Trophoblast cell (in vitro differentiated cells and primary cell): Measurements from ENCODE around the gene ACAP3.
A peak's percentile ranks its signal among the peaks of the same experiment; 100 is the strongest.

Experiments
- DNase-seq, 2 donors: peaks; one replicate each; pipeline ENCODE4 v3.0.0-alpha.2; 2016
- H2AFZ ChIP-seq: 2 replicates; pipeline ENCODE4 v1.6.1; 2013; ENCODE audit warnings: low read length, moderate library complexity, mild to moderate bottlenecking; ENCODE audit not compliant: insufficient read depth, poor library complexity
- H2AK5ac ChIP-seq: 2 replicates; pipeline ENCODE4 v1.6.1; 2013; ENCODE audit warnings: mild to moderate bottlenecking, low read length
- H2BK120ac ChIP-seq: 2 replicates; pipeline ENCODE4 v1.6.1; 2013; ENCODE audit warnings: low read length, mild to moderate bottlenecking, moderate library complexity; ENCODE audit not compliant: insufficient read depth, poor library complexity
- H2BK12ac ChIP-seq: 2 replicates; pipeline ENCODE4 v1.6.1; 2013; ENCODE audit warnings: mild to moderate bottlenecking, low read length, moderate library complexity
- H2BK5ac ChIP-seq: 2 replicates; pipeline ENCODE4 v1.6.1; 2013; ENCODE audit warnings: low read length, low read depth, moderate library complexity, mild to moderate bottlenecking; ENCODE audit not compliant: poor library complexity
- H3K14ac ChIP-seq: 2 replicates; pipeline ENCODE4 v1.6.1; 2013; ENCODE audit warnings: mild to moderate bottlenecking, low read length
- H3K18ac ChIP-seq: 2 replicates; pipeline ENCODE4 v1.6.1; 2013; ENCODE audit warnings: mild to moderate bottlenecking, low read length
- H3K23ac ChIP-seq: 2 replicates; pipeline ENCODE4 v1.6.1; 2013; ENCODE audit warnings: low read length
- H3K27ac ChIP-seq: 2 replicates; pipeline ENCODE4 v1.5.1; 2013; ENCODE audit warnings: low read depth, mild to moderate bottlenecking, inconsistent platforms, low read length, moderate library complexity
- H3K27me3 ChIP-seq: 2 replicates; pipeline ENCODE4 v1.6.1; 2013; ENCODE audit warnings: inconsistent platforms, mild to moderate bottlenecking, low read length, moderate library complexity; ENCODE audit not compliant: insufficient read depth
- H3K36me3 ChIP-seq, 2 experiments: 1 replicate in 1 of 2; 2 replicates in 1 of 2; pipeline ENCODE4 v1.6.1; 2013; ENCODE audit warnings: low read length in 2 of 2, mild to moderate bottlenecking in 2 of 2, moderate library complexity in 1 of 2; ENCODE audit not compliant: insufficient read depth in 2 of 2, control insufficient read depth in 1 of 2
- H3K4ac ChIP-seq: 2 replicates; pipeline ENCODE4 v1.6.1; 2013; ENCODE audit warnings: low read depth, mild to moderate bottlenecking, low read length, moderate library complexity
- H3K4me1 ChIP-seq, 2 experiments: 1 replicate in 1 of 2; 2 replicates in 1 of 2; pipeline ENCODE4 v1.6.1; 2013; ENCODE audit warnings: low read length in 2 of 2, mild to moderate bottlenecking in 2 of 2, moderate library complexity in 1 of 2; ENCODE audit not compliant: insufficient read depth in 2 of 2, control insufficient read depth in 1 of 2
- H3K4me2 ChIP-seq: 2 replicates; pipeline ENCODE4 v1.6.1; 2013; ENCODE audit warnings: inconsistent platforms, mild to moderate bottlenecking, low read length, moderate library complexity
- H3K4me3 ChIP-seq: 2 replicates; pipeline ENCODE4 v1.5.1; 2013; ENCODE audit warnings: mild to moderate bottlenecking, low read depth, low read length, inconsistent platforms
- H3K79me1 ChIP-seq: one replicate; pipeline ENCODE4 v1.6.1; 2013; ENCODE audit warnings: low read length
- H3K79me2 ChIP-seq: 2 replicates; pipeline ENCODE4 v1.6.1; 2013; ENCODE audit warnings: low read length, mild to moderate bottlenecking; ENCODE audit not compliant: control insufficient read depth, insufficient read depth, poor library complexity
- H3K9ac ChIP-seq: 2 replicates; pipeline ENCODE4 v1.6.1; 2013; ENCODE audit warnings: mild to moderate bottlenecking, low read length
- H3K9me3 ChIP-seq: 2 replicates; pipeline ENCODE4 v1.6.1; 2013; ENCODE audit warnings: low read depth, mild to moderate bottlenecking, control low read depth, inconsistent platforms, low read length; ENCODE audit not compliant: insufficient read depth
- H4K12ac ChIP-seq: 2 replicates; pipeline ENCODE4 v1.6.1; 2013; ENCODE audit warnings: low read depth, mild to moderate bottlenecking, low read length, moderate library complexity
- H4K8ac ChIP-seq: 2 replicates; pipeline ENCODE4 v1.6.1; 2013; ENCODE audit warnings: low read depth, mild to moderate bottlenecking, low read length, moderate library complexity
- H4K91ac ChIP-seq: one replicate; pipeline ENCODE4 v1.6.1; 2013; ENCODE audit warnings: low read depth, mild to moderate bottlenecking, low read length, moderate library complexity
- WGBS: extraction: QIAGEN DNeasy Blood & Tissue Kit; methylation state at CpG from one replicate; pipeline ENCODE4 v1.1.7; 2013; ENCODE audit warnings: missing lambda C conversion rate; ENCODE audit not compliant: insufficient read length, insufficient coverage; ENCODE audit errors: extremely low coverage; 5-methylcytosine and 5-hydroxymethylcytosine counted together

Gene ACAP3

GRCh38 chr1:1338278-1338677 is 30.5 kb upstream of the ACAP3 start:
- H4K8ac ChIP-seq = no peak overlapping the region
- no peak overlapping the region for H3K14ac ChIP-seq
- no peak overlapping the region for H3K4ac ChIP-seq
- H2AK5ac ChIP-seq = no peak overlapping the region
- H2AFZ ChIP-seq = no peak overlapping the region
- no peaks in the 10 kb centered on the region for H3K79me1 ChIP-seq
- no peak overlapping the region for H4K12ac ChIP-seq
- H3K27ac ChIP-seq = no peak overlapping the region
- H3K9ac ChIP-seq = no peak overlapping the region
- no peak overlapping the region for H2BK12ac ChIP-seq
- peaks cover 67 to 69% of the 10 kb centered on the region in 2 experiments for H3K36me3 ChIP-seq
- no peak overlapping the region for H3K4me2 ChIP-seq
- no peak for DNase-seq
- no peak overlapping the region for H4K91ac ChIP-seq
- no peak overlapping the region for H3K4me3 ChIP-seq
- no peaks in the 10 kb centered on the region for H3K79me2 ChIP-seq
- no peak overlapping the region for H2BK120ac ChIP-seq
- H3K18ac ChIP-seq = no peak overlapping the region
- no peaks in the 10 kb centered on the region for H3K27me3 ChIP-seq
- no peak overlapping the region for H3K23ac ChIP-seq
- no peaks in the 10 kb centered on the region for H3K4me1 ChIP-seq
- H2BK5ac ChIP-seq = no peak overlapping the region
- peaks cover 13% of the 10 kb centered on the region for H3K9me3 ChIP-seq
- no CpG with 5 or more reads among the region's 36 CpGs for WGBS

- peak in 1 of 2 donors; percentile 40 for DNase-seq
- Histone ChIP-seq H3K4me3 (no peak overlapping the region), H2AK5ac (no peak overlapping the region), H3K79me1 (no peaks in the 10 kb centered on the region), H2AFZ (no peak overlapping the region), H4K12ac (no peak overlapping the region), H4K8ac (no peak overlapping the region), H3K36me3 (peaks cover 67 to 69% of the 10 kb centered on the region in 2 experiments), H3K27me3 (no peaks in the 10 kb centered on the region), H2BK5ac (no peak overlapping the region), H3K9me3 (peaks cover 13% of the 10 kb centered on the region), H3K4ac (no peak overlapping the region), H4K91ac (no peak overlapping the region), H3K4me2 (no peak overlapping the region), H3K18ac (no peak overlapping the region), H2BK120ac (no peak overlapping the region), H3K4me1 (no peaks in the 10 kb centered on the region), H3K23ac (no peak overlapping the region), H3K79me2 (no peaks in the 10 kb centered on the region), H3K14ac (no peak overlapping the region), H3K9ac (no peak overlapping the region), H2BK12ac (no peak overlapping the region), H3K27ac (no peak overlapping the region)
- no CpG with 5 or more reads among the region's 18 CpGs for WGBS
Observed at GRCh38 chr1:1337793-1338147, 30.0 kb upstream of the ACAP3 start.

GRCh38 chr1:1336931-1337792 is 29.4 kb upstream of the ACAP3 start:
- Histone ChIP-seq H3K4ac (no peak overlapping the region), H3K14ac (no peak overlapping the region), H3K18ac (no peak overlapping the region), H4K12ac (no peak overlapping the region), H3K9ac (no peak overlapping the region), H3K27me3 (no peaks in the 10 kb centered on the region), H2BK5ac (no peak overlapping the region), H3K4me3 (no peak overlapping the region), H3K79me2 (no peaks in the 10 kb centered on the region), H2AK5ac (no peak overlapping the region), H3K79me1 (no peaks in the 10 kb centered on the region), H3K9me3 (peaks cover 17% of the 10 kb centered on the region), H3K36me3 (peaks cover 66 to 67% of the 10 kb centered on the region in 2 experiments), H4K91ac (no peak overlapping the region), H3K23ac (no peak overlapping the region), H2AFZ (no peak overlapping the region), H2BK120ac (no peak overlapping the region), H3K4me2 (no peak overlapping the region), H4K8ac (no peak overlapping the region), H3K27ac (no peak overlapping the region), H3K4me1 (no peaks in the 10 kb centered on the region), H2BK12ac (no peak overlapping the region)
- WGBS = no CpG with 5 or more reads among the region's 32 CpGs
- no peak for DNase-seq

GRCh38 chr1:1336446-1336845 is 28.7 kb upstream of the ACAP3 start:
- Histone ChIP-seq H3K27ac (no peak overlapping the region), H3K27me3 (no peaks in the 10 kb centered on the region), H3K79me2 (no peaks in the 10 kb centered on the region), H3K4me1 (no peaks in the 10 kb centered on the region), H3K23ac (no peak overlapping the region), H4K91ac (no peak overlapping the region), H3K4me2 (no peak overlapping the region), H3K4me3 (no peak overlapping the region), H2BK120ac (no peak overlapping the region), H3K14ac (no peak overlapping the region), H2AFZ (no peak overlapping the region), H3K36me3 (peaks cover 58 to 61% of the 10 kb centered on the region in 2 experiments), H2BK5ac (no peak overlapping the region), H3K4ac (no peak overlapping the region), H3K9ac (no peak overlapping the region), H4K8ac (no peak overlapping the region), H2AK5ac (no peak overlapping the region), H3K79me1 (no peaks in the 10 kb centered on the region), H4K12ac (no peak overlapping the region), H2BK12ac (no peak overlapping the region), H3K18ac (no peak overlapping the region), H3K9me3 (peaks cover 17% of the 10 kb centered on the region)
- DNase-seq = no peak
- no CpG with 5 or more reads among the region's 26 CpGs for WGBS
